ENCODE measurements around the gene TTC12.

GRCh38 chr11:113273720-113274119 lies 40.7 kb upstream of the TTC12 start:
- TF ChIP-seq POLR2A (IDR thresholded peaks at IDR 0.05; ENCODE audit: low read depth, low read length) (no peak), TAF1 (IDR thresholded peaks at IDR 0.05; ENCODE audit: borderline replicate concordance, low read depth, low read length) (no peak)

Data from GM12892 (cell line).